Prostate gland (tissue), 2 donors: ENCODE data around the gene ASXL3. TPM values are rescaled to one million over a fixed set of nuclear protein-coding genes. Genes with fewer than 3 reads are reported as not detected.

Source experiments
- DNase-seq: peaks from one replicate; pipeline ENCODE4 v3.0.0-alpha.2; 2019; ENCODE audit warnings: low spot score
- H3K27ac ChIP-seq, 2 donors: fragments of 200-600 bp; sonication (generic); 2 replicates each; pipeline ENCODE4 v1.5.1; 2017 to 2019
- H3K27me3 ChIP-seq: fragments of 200-600 bp; sonication (generic); replicated peaks from 2 replicates; pipeline ENCODE4 v1.5.1; 2019; ENCODE audit not compliant: insufficient read depth
- H3K36me3 ChIP-seq, 2 donors: fragments of 200-600 bp; sonication (generic); 1 replicate in 1 of 2; 2 replicates in 1 of 2; pipeline versions ENCODE4 v1.5.1 to v1.8.1; 2017 to 2019
- H3K4me1 ChIP-seq: fragments of 200-600 bp; sonication (generic); replicated peaks from 2 replicates; pipeline ENCODE4 v1.5.1; 2019
- H3K4me3 ChIP-seq, 2 donors: fragments of 200-600 bp; sonication (generic); 2 replicates each; pipeline ENCODE4 v1.5.1; 2017 to 2019
- H3K9me3 ChIP-seq: fragments of 200-600 bp; sonication (generic); 2 replicates; pipeline ENCODE4 v1.5.1; 2017
- POLR2A ChIP-seq: fragments of 450-650 bp; IDR thresholded peaks from one replicate; pipeline ENCODE4 v1.6.1; 2016; ENCODE audit warnings: antibody characterized with exemption, mild to moderate bottlenecking
- POLR2AphosphoS5 ChIP-seq: sonication (generic); formaldehyde crosslinking; IDR thresholded peaks from one replicate; pipeline ENCODE4 v1.6.1; 2017; ENCODE audit warnings: antibody characterized with exemption
- WGBS: methylation state at CpG from one replicate; pipeline ENCODE4 v1.1.5; 2018; 5-methylcytosine and 5-hydroxymethylcytosine counted together
- intact Hi-C: fragments of 100-400 bp; cut with DNase I; formaldehyde crosslinking; loops from one replicate; pipeline ENCODE4 v1.14.2; 2022
- total RNA-seq, 2 donors: library from RNA; depleted of rRNA; stranded (reverse); fragments of >200 nt; gene quantifications; one replicate each; pipeline ENCODE4 v1.1.0, GENCODE V29; 2016
- TF ChIP-seq, protein P1 (sequence below), 4 experiments: fragments of 200-600 bp in 2 of 4; fragments of 450-650 bp in 2 of 4; sonication (generic) in 2 of 4; IDR thresholded peaks; 1 replicate in 3 of 4; 2 replicates in 1 of 4; pipeline ENCODE4 v1.5.1; 2016 to 2019; ENCODE audit warnings: antibody characterized with exemption in 4 of 4, mild to moderate bottlenecking in 2 of 4, moderate library complexity in 2 of 4

ASXL3 gene
- total RNA-seq, 2 donors from 2014 or later: 5.1 to 7.3 TPM

DNA sequence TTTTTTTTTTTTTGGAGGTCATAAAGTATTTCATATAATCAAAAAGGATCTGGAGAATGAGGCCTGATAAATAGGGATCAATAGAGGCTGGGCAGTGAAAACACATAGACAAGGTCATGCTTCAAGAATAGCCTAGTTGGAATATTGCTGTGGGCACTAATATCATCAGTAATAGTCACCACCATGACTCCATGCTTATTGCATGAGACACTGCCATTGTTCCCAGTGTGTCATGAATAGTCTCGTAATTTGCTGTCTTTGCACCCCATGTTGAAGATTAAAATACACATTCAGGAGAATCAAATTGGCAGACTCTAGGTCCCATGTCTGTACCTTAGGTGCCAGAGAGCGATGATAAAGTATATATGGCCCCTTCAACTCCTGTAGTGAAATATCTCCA is 10.3 kb downstream of the ASXL3 start:
- no peaks in the 10 kb centered on the region for H3K9me3 ChIP-seq
- intact Hi-C loops: no loop called here
- H3K36me3 ChIP-seq: no peaks in the 10 kb centered on the region
- H3K27me3 ChIP-seq: no peaks in the 10 kb centered on the region
- WGBS: 94% methylated on average over 2 of the region's 2 CpGs
- TF ChIP-seq POLR2A: no peak
- no peak overlapping the region for H3K27ac ChIP-seq
- DNase-seq: no peak
- H3K4me3 ChIP-seq: no peak overlapping the region
- H3K4me1 ChIP-seq: no peaks in the 10 kb centered on the region

DNA sequence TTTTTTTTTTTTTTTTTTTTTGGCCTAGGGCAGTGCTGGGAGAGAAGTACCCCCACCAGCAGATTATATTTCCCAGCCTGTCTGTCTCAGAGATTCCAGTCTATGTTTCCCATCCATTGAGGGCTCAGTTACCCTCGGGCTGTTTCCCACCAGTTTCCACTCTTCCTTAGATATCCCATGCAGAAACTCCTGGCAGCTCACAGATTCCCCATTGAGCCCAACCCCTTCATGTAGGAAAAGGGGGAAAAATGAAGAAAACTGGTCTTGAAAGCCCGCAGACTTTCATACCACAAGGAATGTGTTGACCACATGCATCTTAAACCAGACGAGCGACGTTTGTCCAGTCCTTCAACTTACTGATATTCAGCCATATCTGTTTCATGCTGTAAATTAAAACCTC is 15.2 kb downstream of the ASXL3 start:
- H3K27ac ChIP-seq: no peak overlapping the region
- no peaks in the 10 kb centered on the region for H3K9me3 ChIP-seq
- intact Hi-C loops: no loop called here
- H3K27me3 ChIP-seq: no peaks in the 10 kb centered on the region
- no peak for DNase-seq
- TF ChIP-seq POLR2A (no peak), POLR2AphosphoS5 (no peak)
- TF ChIP-seq, protein P1, sequence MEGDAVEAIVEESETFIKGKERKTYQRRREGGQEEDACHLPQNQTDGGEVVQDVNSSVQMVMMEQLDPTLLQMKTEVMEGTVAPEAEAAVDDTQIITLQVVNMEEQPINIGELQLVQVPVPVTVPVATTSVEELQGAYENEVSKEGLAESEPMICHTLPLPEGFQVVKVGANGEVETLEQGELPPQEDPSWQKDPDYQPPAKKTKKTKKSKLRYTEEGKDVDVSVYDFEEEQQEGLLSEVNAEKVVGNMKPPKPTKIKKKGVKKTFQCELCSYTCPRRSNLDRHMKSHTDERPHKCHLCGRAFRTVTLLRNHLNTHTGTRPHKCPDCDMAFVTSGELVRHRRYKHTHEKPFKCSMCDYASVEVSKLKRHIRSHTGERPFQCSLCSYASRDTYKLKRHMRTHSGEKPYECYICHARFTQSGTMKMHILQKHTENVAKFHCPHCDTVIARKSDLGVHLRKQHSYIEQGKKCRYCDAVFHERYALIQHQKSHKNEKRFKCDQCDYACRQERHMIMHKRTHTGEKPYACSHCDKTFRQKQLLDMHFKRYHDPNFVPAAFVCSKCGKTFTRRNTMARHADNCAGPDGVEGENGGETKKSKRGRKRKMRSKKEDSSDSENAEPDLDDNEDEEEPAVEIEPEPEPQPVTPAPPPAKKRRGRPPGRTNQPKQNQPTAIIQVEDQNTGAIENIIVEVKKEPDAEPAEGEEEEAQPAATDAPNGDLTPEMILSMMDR (IDR thresholded peaks at IDR 0.05): no peak
- no peaks in the 10 kb centered on the region for H3K4me1 ChIP-seq
- no peak overlapping the region for H3K4me3 ChIP-seq
- 81% methylated on average over 5 of the region's 5 CpGs for WGBS
- no peaks in the 10 kb centered on the region for H3K36me3 ChIP-seq

DNA sequence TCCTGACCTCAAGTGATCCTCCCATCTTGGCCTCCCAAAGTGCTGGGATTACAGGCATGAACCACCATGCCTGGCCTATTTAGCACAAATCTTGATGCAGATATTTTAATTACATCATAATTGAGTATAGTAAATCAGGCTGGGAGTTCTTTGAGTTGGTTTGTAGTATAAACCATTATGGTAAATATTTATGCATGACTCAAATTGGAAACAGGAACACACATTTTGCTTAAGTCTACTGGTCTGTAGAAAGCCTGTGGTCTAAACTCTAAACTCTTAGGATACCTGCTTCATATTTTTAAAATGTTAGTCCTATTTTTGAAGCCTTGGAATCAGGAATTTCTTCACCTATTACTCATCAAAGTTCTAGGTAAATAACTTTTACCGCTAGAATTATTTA is 16.8 kb downstream of the ASXL3 start:
- DNase-seq: no peak
- Histone ChIP-seq H3K4me1 (no peaks in the 10 kb centered on the region), H3K36me3 (no peaks in the 10 kb centered on the region), H3K27me3 (no peaks in the 10 kb centered on the region), H3K4me3 (no peak overlapping the region), H3K27ac (no peak overlapping the region), H3K9me3 (no peaks in the 10 kb centered on the region)
- TF ChIP-seq POLR2AphosphoS5: no peak
- intact Hi-C loops: no loop called here
- WGBS: 76% methylated on average over 1 of the region's 1 CpG

DNA sequence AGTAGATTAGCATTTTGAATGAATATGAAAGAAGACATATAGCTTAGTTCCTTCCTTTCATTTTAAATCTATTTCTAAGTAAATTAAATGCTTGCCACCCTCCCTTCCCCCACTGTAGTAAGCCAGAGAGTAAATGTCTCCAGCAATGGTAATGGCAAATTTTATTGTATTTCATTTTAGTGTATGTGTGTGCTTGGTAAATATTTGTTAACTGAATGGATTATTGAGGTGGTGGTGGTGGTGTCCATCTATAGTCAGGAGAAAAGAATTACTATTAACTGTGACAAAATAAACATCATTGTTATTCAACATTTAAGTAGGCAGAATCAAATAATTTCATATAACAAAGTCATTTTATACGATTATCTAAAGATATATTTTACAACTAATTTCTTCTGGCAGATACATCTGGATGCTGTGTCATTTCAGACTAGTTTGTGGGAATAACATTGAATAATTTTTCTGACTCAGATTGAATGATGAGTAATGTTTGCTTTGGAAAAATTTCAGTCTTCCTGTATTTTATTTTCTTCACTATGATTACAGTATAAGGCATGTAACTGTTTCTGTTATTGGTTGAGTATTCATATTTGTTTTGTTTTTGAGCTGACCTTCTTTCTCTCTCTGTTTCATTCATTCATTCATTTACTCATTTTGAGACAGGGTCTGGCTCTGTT is 18.3 kb downstream of the ASXL3 start:
- WGBS: 43% methylated on average over 1 of the region's 1 CpG

DNA sequence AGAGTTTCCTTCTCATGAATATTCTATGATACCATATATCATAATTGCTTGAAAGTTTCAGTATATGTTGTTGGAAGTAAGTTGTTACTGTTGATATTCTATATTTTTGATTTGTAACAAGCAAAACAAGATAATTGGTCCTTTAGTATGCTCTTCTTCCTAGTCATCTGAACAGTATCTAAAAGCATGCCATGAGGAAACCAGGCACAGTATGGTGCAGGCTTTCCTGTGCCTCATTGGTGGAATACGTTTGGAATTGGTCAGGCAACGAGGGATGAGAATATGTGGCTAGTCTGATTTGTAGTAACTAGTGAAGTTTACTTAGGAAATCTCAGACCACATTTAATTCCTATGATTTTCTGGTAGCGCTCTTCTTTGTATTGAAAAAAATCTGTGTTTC is 22.8 kb downstream of the ASXL3 start:
- intact Hi-C loops: no loop called here
- no peak overlapping the region for H3K27ac ChIP-seq
- TF ChIP-seq POLR2AphosphoS5 (no peak), POLR2A (no peak)
- TF ChIP-seq, protein P1 (IDR thresholded peaks at IDR 0.05): no peak
- H3K27me3 ChIP-seq: no peaks in the 10 kb centered on the region
- no peak for DNase-seq
- WGBS: 87% methylated on average over 3 of the region's 3 CpGs
- H3K4me3 ChIP-seq: no peak overlapping the region
- no peaks in the 10 kb centered on the region for H3K36me3 ChIP-seq
- H3K4me1 ChIP-seq: no peaks in the 10 kb centered on the region
- H3K9me3 ChIP-seq: no peaks in the 10 kb centered on the region

More for the DNA sequence above, 18.3 kb downstream of the ASXL3 start:
- H3K4me3 ChIP-seq: no peak overlapping the region
- H3K27ac ChIP-seq: no peak overlapping the region
- no peaks in the 10 kb centered on the region for H3K27me3 ChIP-seq
- H3K4me1 ChIP-seq: no peaks in the 10 kb centered on the region
- no peak for TF ChIP-seq POLR2AphosphoS5
- no peak for TF ChIP-seq POLR2A
- TF ChIP-seq, protein P1 (IDR thresholded peaks at IDR 0.05): no peak
- DNase-seq: no peak
- intact Hi-C loops: no loop called here
- no peaks in the 10 kb centered on the region for H3K36me3 ChIP-seq
- no peaks in the 10 kb centered on the region for H3K9me3 ChIP-seq

DNA sequence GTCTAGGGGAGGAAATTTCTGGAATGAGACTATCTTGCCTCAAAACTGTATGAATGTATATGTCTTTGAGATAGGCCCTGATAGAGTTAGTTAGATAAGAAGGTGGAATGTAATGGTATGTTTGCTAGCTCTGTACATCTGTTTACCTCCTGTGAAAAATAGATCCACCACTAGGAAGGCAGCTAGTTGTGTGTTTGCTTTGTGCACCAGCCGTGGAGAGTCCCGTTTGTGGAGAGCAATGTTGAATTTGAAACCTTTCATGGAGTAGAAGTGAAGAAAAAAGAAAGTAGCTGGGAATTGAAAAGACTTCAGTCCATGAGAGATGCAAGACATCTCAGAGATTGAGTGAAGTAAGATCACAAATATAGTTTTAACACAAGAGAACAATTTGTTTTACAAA is 25.4 kb downstream of the ASXL3 start:
- no peaks in the 10 kb centered on the region for H3K9me3 ChIP-seq
- no peak overlapping the region for H3K4me3 ChIP-seq
- TF ChIP-seq POLR2AphosphoS5: no peak
- TF ChIP-seq, protein P1 (IDR thresholded peaks at IDR 0.05): no peak
- TF ChIP-seq POLR2A: no peak
- H3K36me3 ChIP-seq: no peaks in the 10 kb centered on the region
- H3K4me1 ChIP-seq: no peaks in the 10 kb centered on the region
- WGBS: 43% methylated on average over 2 of the region's 2 CpGs
- no peaks in the 10 kb centered on the region for H3K27me3 ChIP-seq
- intact Hi-C loops: no loop called here
- no peak for DNase-seq
- no peak overlapping the region for H3K27ac ChIP-seq
